G401 (cell line): ENCODE results near the gene ANKS1A. TPM values are rescaled to one million over a fixed set of nuclear protein-coding genes. Genes with fewer than 3 reads are reported as not detected.

Experiments used
- DNase-seq: peaks from one replicate; pipeline ENCODE4 v3.0.0-alpha.2; 2015; ENCODE audit warnings: low spot score
- in situ Hi-C: cut with HindIII; loops from 2 replicates; pipeline ENCODE4 v1.10.0; 2016; ENCODE audit warnings: low sequenced_read_pairs, mixed read lengths
- total RNA-seq: library from RNA; depleted of rRNA; stranded (reverse); fragments of >200 nt; shearing (Covaris generic); gene quantifications from 2 replicates; pipeline ENCODE4 v1.2.3, GENCODE V29; 2014

Gene ANKS1A
- total RNA-seq, 1 experiment from 2014 or later: 14.2 TPM

GRCh38 chr6:35058358-35058675 is 169.3 kb downstream of the ANKS1A start:
- in situ Hi-C loops: no loop called here

GRCh38 chr6:35058865-35059522 is 169.9 kb downstream of the ANKS1A start:
- DNase-seq: no peak
- in situ Hi-C loops: no loop called here

More at GRCh38 chr6:35058358-35058675, 169.3 kb downstream of the ANKS1A start:
- DNase-seq: no peak

- in situ Hi-C loops: no loop called here
- DNase-seq: no peak
Observed at GRCh38 chr6:35059596-35060345, 170.7 kb downstream of the ANKS1A start.

- in situ Hi-C loops: no loop called here
- DNase-seq: no peak
Observed at GRCh38 chr6:35061102-35061615, 172.1 kb downstream of the ANKS1A start.

GRCh38 chr6:35061651-35062410 is 172.8 kb downstream of the ANKS1A start:
- DNase-seq: no peak
- in situ Hi-C loops: no loop called here

- no peak for DNase-seq
- in situ Hi-C loops: no loop called here
Observed at GRCh38 chr6:35062676-35063574, 173.9 kb downstream of the ANKS1A start.

GRCh38 chr6:35063701-35064280 is 174.7 kb downstream of the ANKS1A start:
- DNase-seq: no peak
- in situ Hi-C loops: no loop called here

GRCh38 chr6:35064290-35064689 is 175.2 kb downstream of the ANKS1A start:
- DNase-seq: peak; percentile 66
- in situ Hi-C loops: no loop called here

- in situ Hi-C loops: no loop called here
- no peak for DNase-seq
Observed at GRCh38 chr6:35064757-35065440, 175.8 kb downstream of the ANKS1A start.

GRCh38 chr6:35065441-35065800 is 176.4 kb downstream of the ANKS1A start:
- DNase-seq: no peak
- in situ Hi-C loops: no loop called here

- in situ Hi-C loops: no loop called here
- DNase-seq: peak; percentile 26
Observed at GRCh38 chr6:35065870-35066269, 176.8 kb downstream of the ANKS1A start.

- DNase-seq: no peak
- in situ Hi-C loops: no loop called here
Observed at GRCh38 chr6:35067234-35067633, 178.2 kb downstream of the ANKS1A start.

GRCh38 chr6:35068206-35068605 is 179.2 kb downstream of the ANKS1A start:
- in situ Hi-C loops: no loop called here
- no peak for DNase-seq

GRCh38 chr6:35068644-35069043 is 179.6 kb downstream of the ANKS1A start:
- in situ Hi-C loops: no loop called here
- no peak for DNase-seq

- DNase-seq: no peak
- in situ Hi-C loops: no loop called here
Observed at GRCh38 chr6:35069262-35069661, 180.2 kb downstream of the ANKS1A start.

GRCh38 chr6:35070111-35070510 is 181.1 kb downstream of the ANKS1A start:
- DNase-seq: no peak
- in situ Hi-C loops: no loop called here

GRCh38 chr6:35071347-35071994 is 182.4 kb downstream of the ANKS1A start:
- in situ Hi-C loops: no loop called here
- DNase-seq: no peak
